Cortex of kidney (tissue), 1 donor: ENCODE measurements around the gene MRPS27.
"Not testable (repeated sequence)": the region's sequence is repeated elsewhere in the genome, so short reads cannot be mapped to it uniquely, and the experiment has no call there.

Source experiments
- DNase-seq: peaks from one replicate; lab custom pipeline; 2025; lab: John Stamatoyannopoulos, UW

The MRPS27 gene

GRCh38 chr5:72325566-72326305 is 5.7 kb upstream of the MRPS27 start:
- no peak for DNase-seq

- DNase-seq, result no peak
These were observed 4.3 kb upstream of the MRPS27 start for GRCh38 chr5:72324189-72324825.

GRCh38 chr5:72319435-72319975 is 535 bp downstream of the MRPS27 start:
- DNase-seq, result not testable (repeated sequence)

- DNase-seq, result no peak
These were observed 5.4 kb downstream of the MRPS27 start for GRCh38 chr5:72314571-72315172.

GRCh38 chr5:72313141-72313540 is 6.9 kb downstream of the MRPS27 start:
- no peak for DNase-seq

- DNase-seq, result no peak
These were observed 11.2 kb downstream of the MRPS27 start for GRCh38 chr5:72308853-72309191.

- peak; percentile 80 for DNase-seq
These were observed 11.8 kb downstream of the MRPS27 start for GRCh38 chr5:72307968-72308852.

GRCh38 chr5:72307573-72307967 is 12.5 kb downstream of the MRPS27 start:
- DNase-seq, result no peak

- DNase-seq, result no peak
These were observed 14.6 kb downstream of the MRPS27 start for GRCh38 chr5:72305194-72306142.

GRCh38 chr5:72302171-72302570 is 17.9 kb downstream of the MRPS27 start:
- DNase-seq, result no peak

GRCh38 chr5:72301557-72301956 is 18.5 kb downstream of the MRPS27 start:
- DNase-seq, result no peak

GRCh38 chr5:72300590-72301339 is 19.3 kb downstream of the MRPS27 start:
- no peak for DNase-seq

GRCh38 chr5:72298711-72299110 is 21.3 kb downstream of the MRPS27 start:
- no peak for DNase-seq

GRCh38 chr5:72298136-72298535 is 21.9 kb downstream of the MRPS27 start:
- DNase-seq, result not testable (repeated sequence)

GRCh38 chr5:72296256-72296655 is 23.8 kb downstream of the MRPS27 start:
- DNase-seq, result no peak

GRCh38 chr5:72295539-72295938 is 24.5 kb downstream of the MRPS27 start:
- DNase-seq, result no peak

- no peak for DNase-seq
These were observed 25.6 kb downstream of the MRPS27 start for GRCh38 chr5:72294473-72294872.

- DNase-seq, result no peak
These were observed 26.5 kb downstream of the MRPS27 start for GRCh38 chr5:72293495-72294055.

- DNase-seq, result no peak
These were observed 27.6 kb downstream of the MRPS27 start for GRCh38 chr5:72292411-72292810.

GRCh38 chr5:72291601-72292000 is 28.4 kb downstream of the MRPS27 start:
- DNase-seq, result no peak
